Endodermal cell (in vitro differentiated cells): ENCODE measurements around the gene PRSS12. TPM values are rescaled to one million over a fixed set of nuclear protein-coding genes. Genes with fewer than 3 reads are reported as not detected.

Experiments
- DNase-seq: peaks from one replicate; pipeline ENCODE4 v3.0.0-alpha.2; 2017
- H3K27ac ChIP-seq: 2 replicates; pipeline ENCODE4 v1.5.1; 2013; ENCODE audit warnings: mild to moderate bottlenecking, low read depth, low read length, moderate library complexity
- H3K27me3 ChIP-seq: 2 replicates; pipeline ENCODE4 v1.6.1; 2013; ENCODE audit warnings: mild to moderate bottlenecking, low read length, moderate library complexity; ENCODE audit not compliant: insufficient read depth, control insufficient read depth, poor library complexity, severe bottlenecking
- H3K36me3 ChIP-seq: 2 replicates; pipeline ENCODE4 v1.7.0; 2013; ENCODE audit warnings: mild to moderate bottlenecking, low read length, moderate library complexity; ENCODE audit not compliant: control insufficient read depth, insufficient read depth
- H3K4me1 ChIP-seq: one replicate; pipeline ENCODE4 v1.7.0; 2013; ENCODE audit warnings: low read length; ENCODE audit not compliant: control insufficient read depth, insufficient read depth
- H3K4me3 ChIP-seq: 2 replicates; pipeline ENCODE4 v1.5.1; 2013; ENCODE audit warnings: mild to moderate bottlenecking, low read length, moderate library complexity
- H3K9ac ChIP-seq: 2 replicates; pipeline ENCODE4 v1.6.1; 2013; ENCODE audit warnings: mild to moderate bottlenecking, low read length, moderate library complexity; ENCODE audit not compliant: poor library complexity, severe bottlenecking; ENCODE audit errors: extremely low read depth
- H3K9me3 ChIP-seq: 2 replicates; pipeline ENCODE4 v1.6.1; 2013; ENCODE audit warnings: mild to moderate bottlenecking, low read length, moderate library complexity; ENCODE audit not compliant: control insufficient read depth
- H3K27ac Mint-ChIP-seq: 2 replicates; pipeline ENCODE4 v1.8.0; 2020; ENCODE audit warnings: mixed read lengths
- H3K27me3 Mint-ChIP-seq: 2 replicates; pipeline ENCODE4 v1.8.0; 2021; ENCODE audit warnings: mild to moderate bottlenecking, mixed read lengths; ENCODE audit not compliant: insufficient read depth
- H3K36me3 Mint-ChIP-seq: 2 replicates; pipeline ENCODE4 v1.8.0; 2020; ENCODE audit warnings: low read depth, mixed read lengths
- H3K4me1 Mint-ChIP-seq: 2 replicates; pipeline ENCODE4 v1.8.0; 2020; ENCODE audit warnings: mixed read lengths
- H3K4me3 Mint-ChIP-seq: 2 replicates; pipeline ENCODE4 v1.8.0; 2020; ENCODE audit warnings: mild to moderate bottlenecking, moderate library complexity, mixed read lengths
- H3K9me3 Mint-ChIP-seq: 2 replicates; pipeline ENCODE4 v1.8.0; 2020; ENCODE audit warnings: mild to moderate bottlenecking, mixed read lengths
- WGBS, 2 experiments: methylation state at CpG; one replicate each; pipeline versions ENCODE4 v1.1.5 to v1.1.7; 2013; ENCODE audit warnings: missing lambda C conversion rate in 2 of 2, mixed read lengths in 1 of 2; ENCODE audit not compliant: insufficient coverage in 1 of 2, insufficient read length in 1 of 2; 5-methylcytosine and 5-hydroxymethylcytosine counted together
- total RNA-seq, 2 donors: library from RNA; stranded (reverse); fragmentation: NEBNext Ultra II Directional in 1 of 2; extraction: Animal tissue kit (Norgen Biotek cat#: 25700) in 1 of 2; gene quantifications; 2 replicates in 1 of 2; 3 replicates in 1 of 2; pipeline ENCODE4 v1.2.1, GENCODE V29; 2021
- TF ChIP-seq, protein P1 (sequence below): fragments of 200-600 bp; sonication (generic); conservative IDR thresholded peaks from 2 replicates; pipeline ENCODE4 v1.5.0; 2021; ENCODE audit warnings: antibody characterized with exemption, mild to moderate bottlenecking

The PRSS12 gene
- total RNA-seq, 2 donors from 2014 or later = 4.1 to 5.3 TPM

DNA sequence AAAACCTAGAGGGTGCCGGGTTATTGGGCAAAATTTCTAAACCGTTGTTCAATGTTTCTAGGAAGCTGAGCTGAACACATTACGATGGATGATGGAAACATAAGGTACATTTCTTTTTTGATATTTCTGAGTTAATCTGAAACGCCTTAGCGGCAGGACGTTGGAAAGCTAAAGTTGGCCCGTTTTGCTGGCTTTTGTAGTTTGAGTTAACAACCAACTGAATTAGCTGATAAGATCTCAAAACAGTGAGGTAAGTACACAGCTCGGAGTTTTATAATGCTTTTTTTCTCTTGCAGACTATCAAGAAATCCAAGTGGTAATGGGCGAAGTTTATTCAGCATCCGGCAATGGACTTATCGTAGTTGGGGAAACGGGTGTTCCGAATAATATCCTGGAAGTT, 73.5 kb downstream of the PRSS12 start:
- TF ChIP-seq, protein P1, sequence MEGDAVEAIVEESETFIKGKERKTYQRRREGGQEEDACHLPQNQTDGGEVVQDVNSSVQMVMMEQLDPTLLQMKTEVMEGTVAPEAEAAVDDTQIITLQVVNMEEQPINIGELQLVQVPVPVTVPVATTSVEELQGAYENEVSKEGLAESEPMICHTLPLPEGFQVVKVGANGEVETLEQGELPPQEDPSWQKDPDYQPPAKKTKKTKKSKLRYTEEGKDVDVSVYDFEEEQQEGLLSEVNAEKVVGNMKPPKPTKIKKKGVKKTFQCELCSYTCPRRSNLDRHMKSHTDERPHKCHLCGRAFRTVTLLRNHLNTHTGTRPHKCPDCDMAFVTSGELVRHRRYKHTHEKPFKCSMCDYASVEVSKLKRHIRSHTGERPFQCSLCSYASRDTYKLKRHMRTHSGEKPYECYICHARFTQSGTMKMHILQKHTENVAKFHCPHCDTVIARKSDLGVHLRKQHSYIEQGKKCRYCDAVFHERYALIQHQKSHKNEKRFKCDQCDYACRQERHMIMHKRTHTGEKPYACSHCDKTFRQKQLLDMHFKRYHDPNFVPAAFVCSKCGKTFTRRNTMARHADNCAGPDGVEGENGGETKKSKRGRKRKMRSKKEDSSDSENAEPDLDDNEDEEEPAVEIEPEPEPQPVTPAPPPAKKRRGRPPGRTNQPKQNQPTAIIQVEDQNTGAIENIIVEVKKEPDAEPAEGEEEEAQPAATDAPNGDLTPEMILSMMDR = no peak
- H3K4me3 ChIP-seq = peak overlapping the region; percentile 94
- no peaks in the 10 kb centered on the region for H3K27me3 ChIP-seq
- peak overlapping the region; percentile 96 for H3K27ac Mint-ChIP-seq
- peaks cover 27% of the 10 kb centered on the region for H3K36me3 ChIP-seq
- peaks cover 17% of the 10 kb centered on the region for H3K4me1 Mint-ChIP-seq
- 10 to 11% methylated on average over 9 to 13 of the region's 13 CpGs for WGBS, 2 experiments
- peak overlapping the region; percentile 84 for H3K4me3 Mint-ChIP-seq
- no peak for DNase-seq
- H3K9ac ChIP-seq = peak overlapping the region; percentile 93
- H3K9me3 Mint-ChIP-seq = peaks cover 3% of the 10 kb centered on the region
- H3K9me3 ChIP-seq = peaks cover 5% of the 10 kb centered on the region
- H3K27ac ChIP-seq = no peak overlapping the region
- no peaks in the 10 kb centered on the region for H3K27me3 Mint-ChIP-seq
- H3K36me3 Mint-ChIP-seq = peaks cover 10% of the 10 kb centered on the region
- peaks cover 3% of the 10 kb centered on the region for H3K4me1 ChIP-seq

DNA sequence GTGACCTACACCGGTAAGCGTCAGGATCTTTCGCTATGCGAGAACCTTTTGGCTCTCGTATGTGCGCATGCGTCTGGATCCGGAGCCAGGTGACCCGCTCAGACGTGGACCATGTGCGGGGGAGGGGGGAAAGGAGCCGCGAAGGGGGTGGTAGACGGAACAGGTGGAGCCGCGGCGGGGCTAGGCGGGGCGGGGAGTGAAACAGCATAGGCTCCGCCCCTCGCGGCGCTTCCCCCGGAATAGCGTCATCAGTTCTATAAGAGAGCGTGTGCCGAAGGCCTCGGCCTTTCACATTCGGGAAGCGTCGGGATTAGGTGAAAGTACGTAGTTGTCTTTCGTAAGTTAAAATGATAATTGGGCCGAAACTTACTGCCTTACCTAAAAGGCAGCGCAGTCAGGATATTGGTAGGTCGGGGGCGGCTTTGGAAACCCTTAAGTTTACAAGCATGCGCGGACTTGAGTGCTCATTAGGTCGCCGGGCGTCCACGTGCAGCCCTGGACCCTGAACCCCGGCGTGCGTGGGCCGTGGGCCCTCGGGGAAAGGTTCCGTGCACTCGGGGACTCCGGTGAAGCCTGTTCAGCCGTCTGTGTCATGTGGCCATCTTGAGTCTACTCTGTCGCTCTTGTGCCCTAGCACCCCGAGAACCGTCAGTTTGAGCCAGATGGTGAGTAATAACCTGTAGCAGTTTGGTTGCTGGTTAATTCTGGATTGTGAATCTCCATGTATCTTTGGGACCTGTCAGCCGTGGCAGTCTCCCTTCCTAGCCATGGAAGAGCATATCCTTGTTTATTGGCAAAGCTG, 74.1 kb downstream of the PRSS12 start:
- Histone ChIP-seq H3K27ac (peak overlapping the region; percentile 15), H3K9me3 (peaks cover 5% of the 10 kb centered on the region), H3K36me3 (peaks cover 27% of the 10 kb centered on the region), H3K27me3 (no peaks in the 10 kb centered on the region), H3K9ac (peak overlapping the region; percentile 93), H3K4me1 (peaks cover 3% of the 10 kb centered on the region), H3K4me3 (peak overlapping the region; percentile 94)
- peaks cover 3% of the 10 kb centered on the region for H3K9me3 Mint-ChIP-seq
- H3K27ac Mint-ChIP-seq = peak overlapping the region; percentile 96
- peak; percentile 99 for DNase-seq
- H3K27me3 Mint-ChIP-seq = no peaks in the 10 kb centered on the region
- peaks cover 10% of the 10 kb centered on the region for H3K36me3 Mint-ChIP-seq
- H3K4me3 Mint-ChIP-seq = peak overlapping the region; percentile 84
- 3 to 5% methylated on average over 22 to 56 of the region's 56 CpGs for WGBS, 2 experiments
- TF ChIP-seq, protein P1 = no peak
- peaks cover 17% of the 10 kb centered on the region for H3K4me1 Mint-ChIP-seq

DNA sequence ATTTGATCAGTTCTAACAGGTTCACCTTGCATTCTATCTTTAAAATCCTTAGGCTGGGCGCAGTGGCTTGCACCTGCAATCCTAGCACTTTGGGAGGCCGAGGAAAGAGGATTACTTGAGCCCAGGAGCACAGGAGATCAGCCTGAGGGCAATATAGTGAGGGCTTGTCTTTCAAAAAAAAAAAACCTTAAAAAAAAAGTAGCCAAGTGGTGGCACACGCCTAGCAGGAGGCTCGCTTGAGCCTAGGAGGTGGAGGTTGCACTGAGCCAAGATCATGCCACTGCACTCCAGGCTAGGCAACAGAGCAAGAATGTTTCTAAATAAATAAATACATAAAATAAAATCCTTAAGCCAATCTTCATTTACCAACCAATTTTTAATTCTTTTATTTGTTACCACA, 75.6 kb downstream of the PRSS12 start:
- no peaks in the 10 kb centered on the region for H3K27me3 Mint-ChIP-seq
- H3K36me3 Mint-ChIP-seq = peaks cover 10% of the 10 kb centered on the region
- no peak overlapping the region for H3K27ac ChIP-seq
- H3K4me3 ChIP-seq = peak overlapping the region; percentile 94
- peaks cover 27% of the 10 kb centered on the region for H3K36me3 ChIP-seq
- H3K4me1 ChIP-seq = peaks cover 3% of the 10 kb centered on the region
- 89 to 95% methylated on average over 2 to 4 of the region's 4 CpGs for WGBS, 2 experiments
- no peak for DNase-seq
- no peak overlapping the region for H3K9ac ChIP-seq
- peaks cover 3% of the 10 kb centered on the region for H3K9me3 Mint-ChIP-seq
- peaks cover 5% of the 10 kb centered on the region for H3K9me3 ChIP-seq
- no peaks in the 10 kb centered on the region for H3K27me3 ChIP-seq
- H3K27ac Mint-ChIP-seq = no peak overlapping the region
- TF ChIP-seq, protein P1 = no peak
- H3K4me3 Mint-ChIP-seq = peak overlapping the region; percentile 84
- peaks cover 17% of the 10 kb centered on the region for H3K4me1 Mint-ChIP-seq
